PC-9 (cell line): Measurements from ENCODE around the gene ANO1.

Experiments
- CTCF ChIP-seq: fragments of 200-600 bp; sonication (generic); conservative IDR thresholded peaks from 2 replicates; pipeline ENCODE4 v1.6.1; 2017; ENCODE audit warnings: mixed run types, antibody characterized with exemption, mild to moderate bottlenecking, moderate library complexity
- EZH2 ChIP-seq: fragments of 200-600 bp; sonication (generic); IDR thresholded peaks from 2 replicates; pipeline ENCODE4 v1.8.0; 2017; ENCODE audit warnings: antibody characterized with exemption, low read depth

- TF ChIP-seq CTCF = no peak
- TF ChIP-seq EZH2 = no peak
These were observed 77.3 kb downstream of the ANO1 start for GRCh38 chr11:70155386-70155785.
